Measurements from ENCODE around the gene DAZ3. TPM values are rescaled to one million over a fixed set of nuclear protein-coding genes. Genes with fewer than 3 reads are reported as not detected.
"Not testable (repeated sequence)": the region's sequence is repeated elsewhere in the genome, so short reads cannot be mapped to it uniquely, and the experiment has no call there.

The DAZ3 gene
- not detected for total RNA-seq

GRCh38 chrY:24813293-24813692 is at the start of gene DAZ3:
DAZ3 (minus strand) TSS chrY:24813393; CDS start chrY:24813185, 208 bp downstream.
- H3K9me3 Mint-ChIP-seq; POLR2A ChIA-PET; ATAC-seq; H3K4me3 Mint-ChIP-seq; DNase-seq; H3K36me3 Mint-ChIP-seq (ENCODE audit: low read depth); H3K27me3 Mint-ChIP-seq; CTCF ChIA-PET; intact Hi-C loops (cut with micrococcal nuclease); H3K4me1 Mint-ChIP-seq (ENCODE audit: low read depth); H3K27ac Mint-ChIP-seq: not testable (repeated sequence)

DNA sequence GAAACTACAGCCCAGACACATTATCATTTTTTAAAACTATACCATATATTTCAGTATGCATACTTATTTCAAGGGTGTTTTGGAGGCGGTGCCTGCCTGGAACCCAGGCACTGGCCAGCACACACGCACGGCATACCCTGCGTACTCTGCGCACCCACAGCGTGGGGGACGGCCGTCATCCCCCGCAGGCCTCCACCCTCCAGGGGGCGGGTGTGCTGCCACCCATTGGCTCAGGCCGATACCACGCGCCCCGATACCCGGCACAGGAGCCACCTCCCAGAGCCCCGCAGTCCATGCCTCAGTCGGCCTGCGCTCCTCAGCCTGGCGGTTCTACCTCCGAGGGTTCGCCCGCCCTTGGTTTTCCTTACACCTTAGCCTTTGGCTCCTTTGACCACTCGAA is 20.4 kb upstream of the DAZ3 start, which contains the start of gene DAZ4:
DAZ4 (plus strand) TSS at position 301 of the 400 bp plus-strand sequence. CDS start 208 bp downstream, outside the sequence.
- DNase-seq; H3K36me3 Mint-ChIP-seq (ENCODE audit: low read depth); intact Hi-C loops (cut with micrococcal nuclease); H3K4me3 Mint-ChIP-seq; H3K4me1 Mint-ChIP-seq (ENCODE audit: low read depth); H3K27me3 Mint-ChIP-seq; H3K9me3 Mint-ChIP-seq; POLR2A ChIA-PET; CTCF ChIA-PET; ATAC-seq; H3K27ac Mint-ChIP-seq: not testable (repeated sequence)

- H3K4me3 Mint-ChIP-seq; ATAC-seq; DNase-seq; intact Hi-C loops (cut with micrococcal nuclease); CTCF ChIA-PET; H3K4me1 Mint-ChIP-seq (ENCODE audit: low read depth); POLR2A ChIA-PET; H3K27me3 Mint-ChIP-seq; H3K36me3 Mint-ChIP-seq (ENCODE audit: low read depth); H3K27ac Mint-ChIP-seq; H3K9me3 Mint-ChIP-seq: not testable (repeated sequence)
These were observed 11.9 kb upstream of the DAZ3 start for GRCh38 chrY:24825069-24825468.

DNA sequence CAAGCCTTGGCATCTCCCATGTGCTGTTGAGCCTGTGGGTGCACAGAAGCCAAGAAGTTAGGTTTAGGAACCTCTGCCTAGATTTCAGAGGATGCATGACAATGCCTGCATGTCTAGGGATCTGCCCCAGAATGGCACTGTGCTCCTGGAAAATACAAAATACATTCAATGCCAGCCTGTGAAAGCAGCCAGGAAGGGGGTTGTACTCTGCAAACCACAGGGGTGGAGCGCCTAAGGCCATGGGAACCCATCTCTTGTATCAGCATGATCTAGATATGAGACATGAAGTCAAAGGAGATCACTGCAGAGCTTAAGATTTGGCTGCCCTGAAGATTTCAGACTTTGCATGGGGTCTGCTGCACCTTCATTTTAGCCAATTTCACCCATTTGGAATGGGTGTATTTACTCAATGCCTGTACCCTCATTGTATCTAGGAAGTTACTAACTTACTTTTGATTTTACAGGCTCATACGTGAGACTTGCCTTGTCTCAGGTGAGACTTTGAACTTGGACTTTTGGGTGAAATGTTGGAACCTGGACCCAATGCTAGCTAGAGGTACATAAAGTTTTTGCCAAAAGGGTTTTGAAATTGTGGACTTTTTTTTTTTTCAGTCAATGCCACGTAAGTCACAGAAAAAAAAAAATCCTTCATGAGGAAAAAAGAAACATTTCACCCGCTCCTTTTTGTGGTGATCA is 11.1 kb upstream of the DAZ3 start:
- DNase-seq; ATAC-seq; CTCF ChIA-PET; H3K36me3 Mint-ChIP-seq (ENCODE audit: low read depth); POLR2A ChIA-PET; H3K4me1 Mint-ChIP-seq (ENCODE audit: low read depth); H3K27me3 Mint-ChIP-seq; H3K27ac Mint-ChIP-seq; H3K4me3 Mint-ChIP-seq; intact Hi-C loops (cut with micrococcal nuclease); H3K9me3 Mint-ChIP-seq: not testable (repeated sequence)

- intact Hi-C loops (cut with micrococcal nuclease); CTCF ChIA-PET; H3K4me1 Mint-ChIP-seq (ENCODE audit: low read depth); POLR2A ChIA-PET; H3K9me3 Mint-ChIP-seq; H3K27ac Mint-ChIP-seq; H3K4me3 Mint-ChIP-seq; H3K36me3 Mint-ChIP-seq (ENCODE audit: low read depth); H3K27me3 Mint-ChIP-seq; DNase-seq; ATAC-seq: not testable (repeated sequence)
These were observed 8.6 kb upstream of the DAZ3 start for GRCh38 chrY:24821836-24822235.

Other genes starting within 250 kb of the DAZ3 start
- not detected for gene BPY2B, start 195.4 kb downstream of the DAZ3 start, total RNA-seq
- not detected for gene DAZ4, start 20.5 kb upstream of the DAZ3 start, total RNA-seq
- not detected for gene BPY2C, start 238.7 kb upstream of the DAZ3 start, total RNA-seq